HEK293 (cell line): ENCODE results near the gene THAP2.

Source experiments
- CTCF ChIA-PET: fragments of 350-600 bp; formaldehyde crosslinking; extraction: SDS; loops from one replicate; lab custom pipeline; 2021; ENCODE audit warnings: antibody characterized with exemption; lab: Yijun Ruan, JAX
- POLR2A ChIA-PET: fragments of 300-600 bp; formaldehyde crosslinking; extraction: SDS; loops from one replicate; lab custom pipeline; 2020; ENCODE audit warnings: antibody characterized with exemption, inconsistent platforms; lab: Yijun Ruan, JAX
- H3K27ac ChIP-seq: fragments of 200-500 bp; sonication (Bioruptor generic); 2 replicates; pipeline ENCODE4 v1.5.1; 2014; ENCODE audit warnings: low read depth, low read length, control low read depth, inconsistent platforms; ENCODE audit errors: extremely low read depth
- H3K36me3 ChIP-seq, 2 experiments: fragments of 200-500 bp in 1 of 2; sonication (Bioruptor generic) in 1 of 2; 1 replicate in 1 of 2; 2 replicates in 1 of 2; pipeline ENCODE4 v1.5.1; 2014 to 2017; ENCODE audit warnings: inconsistent platforms in 2 of 2, low read length in 2 of 2; ENCODE audit not compliant: control insufficient read depth in 2 of 2, insufficient read depth in 1 of 2
- H3K4me1 ChIP-seq: fragments of 200-500 bp; sonication (Bioruptor generic); 2 replicates; pipeline ENCODE4 v1.5.1; 2014; ENCODE audit warnings: mild to moderate bottlenecking, low read length, inconsistent platforms; ENCODE audit not compliant: control insufficient read depth, insufficient read depth
- H3K4me3 ChIP-seq: 2 replicates; pipeline ENCODE4 v1.5.1; 2011; ENCODE audit warnings: low read depth, mild to moderate bottlenecking, control low read depth, low read length, moderate library complexity
- H3K9me3 ChIP-seq: fragments of 200-500 bp; sonication (Bioruptor generic); 2 replicates; pipeline ENCODE4 v1.5.1; 2014; ENCODE audit warnings: low read depth, low read length, inconsistent platforms; ENCODE audit not compliant: control insufficient read depth, insufficient read depth
- BCL11A ChIP-seq: fragments of 450-650 bp; formaldehyde crosslinking; IDR thresholded peaks from 2 replicates; pipeline ENCODE4 v1.5.1; 2016; ENCODE audit warnings: low read depth, missing biosample characterization, missing genetic modification characterization
- BCL11B ChIP-seq: fragments of 450-650 bp; formaldehyde crosslinking; IDR thresholded peaks from 2 replicates; pipeline ENCODE4 v1.5.1; 2016; ENCODE audit warnings: low read depth, missing biosample characterization, missing genetic modification characterization
- FEZF1 ChIP-seq: fragments of 450-650 bp; formaldehyde crosslinking; IDR thresholded peaks from 2 replicates; pipeline ENCODE4 v1.5.1; 2016; ENCODE audit warnings: missing biosample characterization, missing genetic modification characterization
- ZNF133 ChIP-seq: fragments of 450-650 bp; formaldehyde crosslinking; IDR thresholded peaks from 2 replicates; pipeline ENCODE4 v1.5.1; 2016; ENCODE audit warnings: missing biosample characterization, missing genetic modification characterization
- ZNF138 ChIP-seq: fragments of 450-650 bp; formaldehyde crosslinking; IDR thresholded peaks from 2 replicates; pipeline ENCODE4 v1.5.1; 2016; ENCODE audit warnings: missing biosample characterization, missing genetic modification characterization, borderline replicate concordance
- ZNF302 ChIP-seq: fragments of 450-650 bp; formaldehyde crosslinking; IDR thresholded peaks from 2 replicates; pipeline ENCODE4 v1.5.1; 2016; ENCODE audit warnings: missing biosample characterization, missing genetic modification characterization, low read depth
- ZNF335 ChIP-seq: fragments of 450-650 bp; formaldehyde crosslinking; conservative IDR thresholded peaks from 2 replicates; pipeline ENCODE4 v1.5.1; 2016; ENCODE audit warnings: missing biosample characterization, missing genetic modification characterization
- ZNF350 ChIP-seq: fragments of 450-650 bp; formaldehyde crosslinking; IDR thresholded peaks from 2 replicates; pipeline ENCODE4 v1.5.0; 2017; ENCODE audit warnings: missing biosample characterization, mild to moderate bottlenecking, missing genetic modification characterization
- ZNF549 ChIP-seq: fragments of 450-650 bp; IDR thresholded peaks from 2 replicates; pipeline ENCODE4 v1.5.1; 2018; ENCODE audit warnings: missing biosample characterization, missing genetic modification characterization, mild to moderate bottlenecking, inconsistent platforms, moderate library complexity
- ZNF658 ChIP-seq: fragments of 450-650 bp; formaldehyde crosslinking; IDR thresholded peaks from 2 replicates; pipeline ENCODE4; 2016; ENCODE audit warnings: missing biosample characterization, missing genetic modification characterization
- ZNF664 ChIP-seq: fragments of 450-650 bp; formaldehyde crosslinking; IDR thresholded peaks from 2 replicates; pipeline ENCODE4 v1.5.1; 2016; ENCODE audit warnings: missing biosample characterization, missing genetic modification characterization
- ZNF76 ChIP-seq: fragments of 450-650 bp; formaldehyde crosslinking; IDR thresholded peaks from 2 replicates; pipeline ENCODE4; 2016; ENCODE audit warnings: low read depth, missing biosample characterization, missing genetic modification characterization, borderline replicate concordance
- ZSCAN30 ChIP-seq: fragments of 450-650 bp; IDR thresholded peaks from 2 replicates; pipeline ENCODE4 v1.5.1; 2018; ENCODE audit warnings: missing biosample characterization, mild to moderate bottlenecking, missing genetic modification characterization, moderate library complexity
- TF ChIP-seq, protein P1 (sequence below): fragments of 450-650 bp; formaldehyde crosslinking; conservative IDR thresholded peaks from 2 replicates; pipeline ENCODE4 v1.5.1; 2016; ENCODE audit warnings: low read depth, missing biosample characterization, missing genetic modification characterization
- TF ChIP-seq, protein P2 (sequence below): fragments of 450-650 bp; formaldehyde crosslinking; IDR thresholded peaks from 2 replicates; pipeline ENCODE4 v1.5.1; 2016; ENCODE audit warnings: missing biosample characterization, missing genetic modification characterization, borderline replicate concordance
- TF ChIP-seq, protein P3 (sequence below): fragments of 450-650 bp; formaldehyde crosslinking; IDR thresholded peaks from 2 replicates; pipeline ENCODE4 v1.5.1; 2017; ENCODE audit warnings: missing biosample characterization, missing genetic modification characterization
- TF ChIP-seq, protein P4 (sequence below): fragments of 450-650 bp; formaldehyde crosslinking; IDR thresholded peaks from 2 replicates; pipeline ENCODE4 v1.5.1; 2016; ENCODE audit warnings: missing biosample characterization, missing genetic modification characterization, borderline replicate concordance
- TF ChIP-seq, protein P5 (sequence below): fragments of 450-650 bp; formaldehyde crosslinking; IDR thresholded peaks from 2 replicates; pipeline ENCODE4 v1.5.1; 2016; ENCODE audit warnings: missing biosample characterization, missing genetic modification characterization

Gene THAP2

DNA sequence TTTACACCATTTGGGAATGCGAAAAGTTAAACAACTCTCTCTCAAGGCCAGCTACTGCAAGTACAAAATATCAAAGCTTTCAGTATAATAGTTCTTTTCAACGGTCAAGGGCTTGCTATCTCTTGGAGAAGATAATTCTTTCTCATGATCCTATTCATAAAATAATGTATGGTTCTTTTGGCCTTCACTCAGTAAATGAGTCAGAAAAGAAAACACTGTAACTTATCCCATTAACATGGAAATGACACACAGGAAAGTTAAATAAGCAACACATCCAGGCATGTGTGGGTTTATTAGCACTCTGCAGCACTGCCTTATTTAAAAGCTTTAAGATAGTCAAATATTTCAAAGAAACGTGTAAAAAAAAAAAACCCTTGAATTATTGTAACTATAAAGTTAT lies 37.3 kb upstream of the THAP2 start (continued):
- TF ChIP-seq, protein P1, sequence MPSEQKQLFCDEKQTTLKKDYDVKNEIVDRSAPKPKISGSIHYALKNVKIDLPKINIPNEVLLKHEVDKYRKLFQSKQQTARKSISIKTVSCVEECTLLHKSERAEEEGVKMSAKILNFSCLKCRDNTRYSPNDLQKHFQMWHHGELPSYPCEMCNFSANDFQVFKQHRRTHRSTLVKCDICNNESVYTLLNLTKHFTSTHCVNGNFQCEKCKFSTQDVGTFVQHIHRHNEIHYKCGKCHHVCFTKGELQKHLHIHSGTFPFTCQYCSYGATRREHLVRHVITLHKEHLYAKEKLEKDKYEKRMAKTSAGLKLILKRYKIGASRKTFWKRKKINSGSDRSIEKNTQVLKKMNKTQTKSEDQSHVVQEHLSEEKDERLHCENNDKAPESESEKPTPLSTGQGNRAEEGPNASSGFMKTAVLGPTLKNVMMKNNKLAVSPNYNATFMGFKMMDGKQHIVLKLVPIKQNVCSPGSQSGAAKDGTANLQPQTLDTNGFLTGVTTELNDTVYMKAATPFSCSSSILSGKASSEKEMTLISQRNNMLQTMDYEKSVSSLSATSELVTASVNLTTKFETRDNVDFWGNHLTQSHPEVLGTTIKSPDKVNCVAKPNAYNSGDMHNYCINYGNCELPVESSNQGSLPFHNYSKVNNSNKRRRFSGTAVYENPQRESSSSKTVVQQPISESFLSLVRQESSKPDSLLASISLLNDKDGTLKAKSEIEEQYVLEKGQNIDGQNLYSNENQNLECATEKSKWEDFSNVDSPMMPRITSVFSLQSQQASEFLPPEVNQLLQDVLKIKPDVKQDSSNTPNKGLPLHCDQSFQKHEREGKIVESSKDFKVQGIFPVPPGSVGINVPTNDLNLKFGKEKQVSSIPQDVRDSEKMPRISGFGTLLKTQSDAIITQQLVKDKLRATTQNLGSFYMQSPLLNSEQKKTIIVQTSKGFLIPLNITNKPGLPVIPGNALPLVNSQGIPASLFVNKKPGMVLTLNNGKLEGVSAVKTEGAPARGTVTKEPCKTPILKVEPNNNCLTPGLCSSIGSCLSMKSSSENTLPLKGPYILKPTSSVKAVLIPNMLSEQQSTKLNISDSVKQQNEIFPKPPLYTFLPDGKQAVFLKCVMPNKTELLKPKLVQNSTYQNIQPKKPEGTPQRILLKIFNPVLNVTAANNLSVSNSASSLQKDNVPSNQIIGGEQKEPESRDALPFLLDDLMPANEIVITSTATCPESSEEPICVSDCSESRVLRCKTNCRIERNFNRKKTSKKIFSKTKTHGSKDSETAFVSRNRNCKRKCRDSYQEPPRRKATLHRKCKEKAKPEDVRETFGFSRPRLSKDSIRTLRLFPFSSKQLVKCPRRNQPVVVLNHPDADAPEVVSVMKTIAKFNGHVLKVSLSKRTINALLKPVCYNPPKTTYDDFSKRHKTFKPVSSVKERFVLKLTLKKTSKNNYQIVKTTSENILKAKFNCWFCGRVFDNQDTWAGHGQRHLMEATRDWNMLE (tag by site-specific recombination) = no peak
- TF ChIP-seq ZNF658 = no peak
- TF ChIP-seq ZNF664 (tag by site-specific recombination) = peak; percentile 91
- TF ChIP-seq ZSCAN30 = peak; percentile 95
- no peak for TF ChIP-seq ZNF138
- peak; percentile 60 for TF ChIP-seq ZNF335 (tag by site-specific recombination)
- no peak for TF ChIP-seq ZNF76 (tag by site-specific recombination)
- TF ChIP-seq FEZF1 (tag by site-specific recombination) = peak; percentile 94
- TF ChIP-seq BCL11A (tag by site-specific recombination) = peak; percentile 95
- TF ChIP-seq BCL11B (tag by site-specific recombination) = peak; percentile 69; the same call in 1 of the 2 replicates
- TF ChIP-seq ZNF549 (tag by site-specific recombination) = no peak
- TF ChIP-seq, protein P2, sequence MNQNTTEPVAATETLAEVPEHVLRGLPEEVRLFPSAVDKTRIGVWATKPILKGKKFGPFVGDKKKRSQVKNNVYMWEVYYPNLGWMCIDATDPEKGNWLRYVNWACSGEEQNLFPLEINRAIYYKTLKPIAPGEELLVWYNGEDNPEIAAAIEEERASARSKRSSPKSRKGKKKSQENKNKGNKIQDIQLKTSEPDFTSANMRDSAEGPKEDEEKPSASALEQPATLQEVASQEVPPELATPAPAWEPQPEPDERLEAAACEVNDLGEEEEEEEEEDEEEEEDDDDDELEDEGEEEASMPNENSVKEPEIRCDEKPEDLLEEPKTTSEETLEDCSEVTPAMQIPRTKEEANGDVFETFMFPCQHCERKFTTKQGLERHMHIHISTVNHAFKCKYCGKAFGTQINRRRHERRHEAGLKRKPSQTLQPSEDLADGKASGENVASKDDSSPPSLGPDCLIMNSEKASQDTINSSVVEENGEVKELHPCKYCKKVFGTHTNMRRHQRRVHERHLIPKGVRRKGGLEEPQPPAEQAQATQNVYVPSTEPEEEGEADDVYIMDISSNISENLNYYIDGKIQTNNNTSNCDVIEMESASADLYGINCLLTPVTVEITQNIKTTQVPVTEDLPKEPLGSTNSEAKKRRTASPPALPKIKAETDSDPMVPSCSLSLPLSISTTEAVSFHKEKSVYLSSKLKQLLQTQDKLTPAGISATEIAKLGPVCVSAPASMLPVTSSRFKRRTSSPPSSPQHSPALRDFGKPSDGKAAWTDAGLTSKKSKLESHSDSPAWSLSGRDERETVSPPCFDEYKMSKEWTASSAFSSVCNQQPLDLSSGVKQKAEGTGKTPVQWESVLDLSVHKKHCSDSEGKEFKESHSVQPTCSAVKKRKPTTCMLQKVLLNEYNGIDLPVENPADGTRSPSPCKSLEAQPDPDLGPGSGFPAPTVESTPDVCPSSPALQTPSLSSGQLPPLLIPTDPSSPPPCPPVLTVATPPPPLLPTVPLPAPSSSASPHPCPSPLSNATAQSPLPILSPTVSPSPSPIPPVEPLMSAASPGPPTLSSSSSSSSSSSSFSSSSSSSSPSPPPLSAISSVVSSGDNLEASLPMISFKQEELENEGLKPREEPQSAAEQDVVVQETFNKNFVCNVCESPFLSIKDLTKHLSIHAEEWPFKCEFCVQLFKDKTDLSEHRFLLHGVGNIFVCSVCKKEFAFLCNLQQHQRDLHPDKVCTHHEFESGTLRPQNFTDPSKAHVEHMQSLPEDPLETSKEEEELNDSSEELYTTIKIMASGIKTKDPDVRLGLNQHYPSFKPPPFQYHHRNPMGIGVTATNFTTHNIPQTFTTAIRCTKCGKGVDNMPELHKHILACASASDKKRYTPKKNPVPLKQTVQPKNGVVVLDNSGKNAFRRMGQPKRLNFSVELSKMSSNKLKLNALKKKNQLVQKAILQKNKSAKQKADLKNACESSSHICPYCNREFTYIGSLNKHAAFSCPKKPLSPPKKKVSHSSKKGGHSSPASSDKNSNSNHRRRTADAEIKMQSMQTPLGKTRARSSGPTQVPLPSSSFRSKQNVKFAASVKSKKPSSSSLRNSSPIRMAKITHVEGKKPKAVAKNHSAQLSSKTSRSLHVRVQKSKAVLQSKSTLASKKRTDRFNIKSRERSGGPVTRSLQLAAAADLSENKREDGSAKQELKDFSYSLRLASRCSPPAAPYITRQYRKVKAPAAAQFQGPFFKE (tag by site-specific recombination) = no peak

DNA sequence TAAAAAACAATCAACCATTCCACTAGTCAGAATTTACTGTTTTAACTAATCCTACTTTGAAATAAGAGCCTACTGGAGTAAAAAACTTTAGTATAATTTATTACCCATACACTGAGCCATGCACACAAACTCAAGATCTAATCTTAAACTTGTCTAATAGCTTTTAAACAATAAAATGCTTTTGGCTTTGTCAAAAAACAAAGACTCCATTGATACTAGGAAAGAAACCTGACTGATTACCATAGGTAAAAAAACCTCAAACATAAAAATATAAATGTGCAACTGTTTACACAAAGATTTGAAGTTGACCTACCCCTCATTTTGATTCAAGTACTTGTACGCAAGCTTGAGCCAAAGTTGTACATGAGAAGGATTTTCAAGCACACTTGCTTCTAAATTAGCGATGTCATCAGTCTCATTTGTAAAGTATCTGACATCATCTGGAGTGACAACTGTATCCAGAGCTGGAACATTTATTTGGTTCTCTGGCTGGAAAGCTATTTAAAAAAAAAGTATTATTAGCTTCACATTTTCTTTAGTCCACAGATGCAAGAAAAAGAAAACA lies 36.6 kb upstream of the THAP2 start:
- ChIA-PET POLR2A (no interaction called here), CTCF (interaction anchor here (1.3 to 3.3 kb wide), 3 partner anchors 9 to 211 kb away, joined by 4 to 20 read pairs (median 5); no protein-coding TSS in a partner anchor)
- Histone ChIP-seq H3K27ac (peak overlapping the region; percentile 56; the same call in 1 of the 2 replicates), H3K9me3 (no peaks in the 10 kb centered on the region), H3K4me1 (peaks cover 18% of the 10 kb centered on the region; the same call in 1 of the 2 replicates), H3K36me3 (peaks cover 68 to 87% of the 10 kb centered on the region in 2 experiments), H3K4me3 (no peak overlapping the region)
- TF ChIP-seq ZNF302 (no peak), ZNF350 (tag by site-specific recombination) (no peak), ZNF133 (tag by site-specific recombination) (no peak)
- TF ChIP-seq, protein P3, sequence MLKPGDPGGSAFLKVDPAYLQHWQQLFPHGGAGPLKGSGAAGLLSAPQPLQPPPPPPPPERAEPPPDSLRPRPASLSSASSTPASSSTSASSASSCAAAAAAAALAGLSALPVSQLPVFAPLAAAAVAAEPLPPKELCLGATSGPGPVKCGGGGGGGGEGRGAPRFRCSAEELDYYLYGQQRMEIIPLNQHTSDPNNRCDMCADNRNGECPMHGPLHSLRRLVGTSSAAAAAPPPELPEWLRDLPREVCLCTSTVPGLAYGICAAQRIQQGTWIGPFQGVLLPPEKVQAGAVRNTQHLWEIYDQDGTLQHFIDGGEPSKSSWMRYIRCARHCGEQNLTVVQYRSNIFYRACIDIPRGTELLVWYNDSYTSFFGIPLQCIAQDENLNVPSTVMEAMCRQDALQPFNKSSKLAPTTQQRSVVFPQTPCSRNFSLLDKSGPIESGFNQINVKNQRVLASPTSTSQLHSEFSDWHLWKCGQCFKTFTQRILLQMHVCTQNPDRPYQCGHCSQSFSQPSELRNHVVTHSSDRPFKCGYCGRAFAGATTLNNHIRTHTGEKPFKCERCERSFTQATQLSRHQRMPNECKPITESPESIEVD (tag by site-specific recombination) = peak; percentile 97
- TF ChIP-seq, protein P4, sequence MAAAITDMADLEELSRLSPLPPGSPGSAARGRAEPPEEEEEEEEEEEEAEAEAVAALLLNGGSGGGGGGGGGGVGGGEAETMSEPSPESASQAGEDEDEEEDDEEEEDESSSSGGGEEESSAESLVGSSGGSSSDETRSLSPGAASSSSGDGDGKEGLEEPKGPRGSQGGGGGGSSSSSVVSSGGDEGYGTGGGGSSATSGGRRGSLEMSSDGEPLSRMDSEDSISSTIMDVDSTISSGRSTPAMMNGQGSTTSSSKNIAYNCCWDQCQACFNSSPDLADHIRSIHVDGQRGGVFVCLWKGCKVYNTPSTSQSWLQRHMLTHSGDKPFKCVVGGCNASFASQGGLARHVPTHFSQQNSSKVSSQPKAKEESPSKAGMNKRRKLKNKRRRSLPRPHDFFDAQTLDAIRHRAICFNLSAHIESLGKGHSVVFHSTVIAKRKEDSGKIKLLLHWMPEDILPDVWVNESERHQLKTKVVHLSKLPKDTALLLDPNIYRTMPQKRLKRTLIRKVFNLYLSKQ = no peak
- TF ChIP-seq, protein P5, sequence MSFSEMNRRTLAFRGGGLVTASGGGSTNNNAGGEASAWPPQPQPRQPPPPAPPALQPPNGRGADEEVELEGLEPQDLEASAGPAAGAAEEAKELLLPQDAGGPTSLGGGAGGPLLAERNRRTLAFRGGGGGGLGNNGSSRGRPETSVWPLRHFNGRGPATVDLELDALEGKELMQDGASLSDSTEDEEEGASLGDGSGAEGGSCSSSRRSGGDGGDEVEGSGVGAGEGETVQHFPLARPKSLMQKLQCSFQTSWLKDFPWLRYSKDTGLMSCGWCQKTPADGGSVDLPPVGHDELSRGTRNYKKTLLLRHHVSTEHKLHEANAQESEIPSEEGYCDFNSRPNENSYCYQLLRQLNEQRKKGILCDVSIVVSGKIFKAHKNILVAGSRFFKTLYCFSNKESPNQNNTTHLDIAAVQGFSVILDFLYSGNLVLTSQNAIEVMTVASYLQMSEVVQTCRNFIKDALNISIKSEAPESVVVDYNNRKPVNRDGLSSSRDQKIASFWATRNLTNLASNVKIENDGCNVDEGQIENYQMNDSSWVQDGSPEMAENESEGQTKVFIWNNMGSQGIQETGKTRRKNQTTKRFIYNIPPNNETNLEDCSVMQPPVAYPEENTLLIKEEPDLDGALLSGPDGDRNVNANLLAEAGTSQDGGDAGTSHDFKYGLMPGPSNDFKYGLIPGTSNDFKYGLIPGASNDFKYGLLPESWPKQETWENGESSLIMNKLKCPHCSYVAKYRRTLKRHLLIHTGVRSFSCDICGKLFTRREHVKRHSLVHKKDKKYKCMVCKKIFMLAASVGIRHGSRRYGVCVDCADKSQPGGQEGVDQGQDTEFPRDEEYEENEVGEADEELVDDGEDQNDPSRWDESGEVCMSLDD (tag by site-specific recombination) = no peak
